H1 (cell line): ENCODE measurements around the gene HPCAL4. TPM values are rescaled to one million over a fixed set of nuclear protein-coding genes. Genes with fewer than 3 reads are reported as not detected.

Experiments used
- CTCF ChIA-PET: fragments of 300-600 bp; sonication (Branson Sonifier 250); formaldehyde crosslinking; loops from one replicate; lab custom pipeline; 2021; ENCODE audit not compliant: partially characterized antibody; lab: Charles Lee
- POLR2A ChIA-PET: fragments of 300-600 bp; sonication (Branson Sonifier 250); formaldehyde crosslinking; loops from one replicate; lab custom pipeline; 2021; ENCODE audit warnings: inconsistent platforms; ENCODE audit not compliant: partially characterized antibody; lab: Charles Lee
- DNase-seq, 2 experiments: peaks; one replicate each; pipeline versions ENCODE4 v3.0.0 to v3.0.0-alpha.2; 2010 to 2022; ENCODE audit warnings: low spot score in 2 of 2, low read depth in 1 of 2, mixed read lengths in 1 of 2
- FAIRE-seq: peaks from 2 replicates; lab custom pipeline; 2011; peaks lifted over from hg19 to GRCh38; lab: Jason Lieb, UNC
- H2AFZ ChIP-seq: 2 replicates; pipeline ENCODE4 v1.8.1; 2012; ENCODE audit warnings: low read length, inconsistent platforms
- H2AK5ac ChIP-seq: 2 replicates; pipeline ENCODE4 v1.6.1; 2013; ENCODE audit warnings: low read depth, low read length
- H2BK120ac ChIP-seq: replicated peaks from 2 replicates; pipeline ENCODE3; 2013; ENCODE audit warnings: low read depth, low read length, inconsistent platforms
- H2BK12ac ChIP-seq: 2 replicates; pipeline ENCODE4 v1.6.1; 2013; ENCODE audit warnings: low read depth, low read length
- H2BK15ac ChIP-seq: 2 replicates; pipeline ENCODE4 v1.6.1; 2013; ENCODE audit warnings: low read length
- H2BK20ac ChIP-seq: 2 replicates; pipeline ENCODE4 v1.6.1; 2013; ENCODE audit warnings: low read length
- H2BK5ac ChIP-seq: 2 replicates; pipeline ENCODE4 v1.6.1; 2013; ENCODE audit warnings: low read depth, low read length
- H3K14ac ChIP-seq: 2 replicates; pipeline ENCODE4 v1.6.1; 2013; ENCODE audit warnings: inconsistent platforms; ENCODE audit not compliant: insufficient read length
- H3K18ac ChIP-seq: 2 replicates; pipeline ENCODE4 v1.6.1; 2013; ENCODE audit warnings: low read length; ENCODE audit errors: extremely low read depth
- H3K23ac ChIP-seq: 2 replicates; pipeline ENCODE4 v1.6.1; 2013; ENCODE audit warnings: inconsistent platforms; ENCODE audit not compliant: insufficient read length
- H3K23me2 ChIP-seq: 2 replicates; pipeline ENCODE4 v1.6.1; 2013; ENCODE audit warnings: low read depth, low read length
- H3K27ac ChIP-seq: 2 replicates; pipeline ENCODE4 v1.6.1; 2011; ENCODE audit warnings: low read depth, low read length, inconsistent platforms
- H3K27me3 ChIP-seq, 4 experiments: replicated peaks in 1 of 4; 1 replicate in 1 of 4; 2 replicates in 3 of 4; pipeline versions ENCODE4 v1.6.1 to v1.8.1; 2011 to 2013; ENCODE audit warnings: low read length in 3 of 4, mild to moderate bottlenecking in 3 of 4, inconsistent platforms in 2 of 4, mixed read lengths in 2 of 4, moderate library complexity in 1 of 4; ENCODE audit not compliant: control insufficient read depth in 3 of 4, insufficient read depth in 3 of 4; ENCODE audit errors: extremely low read depth in 1 of 4
- H3K36me3 ChIP-seq, 4 experiments: 2 replicates each; pipeline versions ENCODE4 v1.6.1 to v1.8.1; 2011 to 2013; ENCODE audit warnings: mild to moderate bottlenecking in 4 of 4, low read length in 3 of 4, moderate library complexity in 2 of 4, control low read depth in 1 of 4, inconsistent platforms in 1 of 4; ENCODE audit not compliant: insufficient read depth in 4 of 4, control insufficient read depth in 2 of 4
- H3K4ac ChIP-seq: replicated peaks from 2 replicates; pipeline ENCODE3; 2013; ENCODE audit warnings: low read length, low read depth, mixed read lengths, inconsistent platforms; ENCODE audit not compliant: insufficient read length
- H3K4me1 ChIP-seq, 4 experiments: replicated peaks in 1 of 4; 1 replicate in 1 of 4; 2 replicates in 3 of 4; pipeline versions ENCODE4 v1.6.1 to v1.8.1; 2011 to 2013; ENCODE audit warnings: low read length in 3 of 4, inconsistent platforms in 2 of 4, mixed read lengths in 1 of 4; ENCODE audit not compliant: insufficient read depth in 4 of 4, control insufficient read depth in 3 of 4
- H3K4me2 ChIP-seq, 2 experiments: 2 replicates each; pipeline versions ENCODE4 v1.6.1 to v1.8.1; 2011 to 2013; ENCODE audit warnings: low read depth in 2 of 2, low read length in 2 of 2, control low read depth in 1 of 2, inconsistent platforms in 1 of 2, mild to moderate bottlenecking in 1 of 2; ENCODE audit not compliant: insufficient read depth in 1 of 2
- H3K4me3 ChIP-seq, 4 experiments: fragments of 200-600, 300-600 bp in 1 of 4; sonication (generic), shearing (Covaris generic), sonication (Bioruptor Twin) in 1 of 4; 2 replicates each; pipeline versions ENCODE4 v1.5.1 to v1.8.1; 2011 to 2016; ENCODE audit warnings: low read length in 4 of 4, low read depth in 3 of 4, control low read depth in 2 of 4, inconsistent platforms in 2 of 4, mild to moderate bottlenecking in 2 of 4, mixed read lengths in 1 of 4, moderate library complexity in 1 of 4; ENCODE audit not compliant: insufficient read depth in 2 of 4; ENCODE audit errors: extremely low read depth in 1 of 4
- H3K56ac ChIP-seq: replicated peaks from 2 replicates; pipeline ENCODE3; 2013; ENCODE audit warnings: low read depth, mild to moderate bottlenecking, mixed read lengths, low read length, inconsistent platforms; ENCODE audit not compliant: insufficient read length
- H3K79me1 ChIP-seq: 2 replicates; pipeline ENCODE4 v1.6.1; 2013; ENCODE audit warnings: low read depth, low read length, control low read depth
- H3K79me2 ChIP-seq, 2 experiments: 2 replicates each; pipeline versions ENCODE4 v1.6.1 to v1.8.1; 2012 to 2013; ENCODE audit warnings: low read length in 2 of 2, mild to moderate bottlenecking in 2 of 2, inconsistent platforms in 1 of 2; ENCODE audit not compliant: insufficient read depth in 2 of 2, control insufficient read depth in 1 of 2
- H3K9ac ChIP-seq, 4 experiments: replicated peaks in 1 of 4; 1 replicate in 1 of 4; 2 replicates in 3 of 4; pipeline versions ENCODE4 v1.6.1 to v1.8.1; 2011 to 2013; ENCODE audit warnings: low read depth in 3 of 4, low read length in 3 of 4, control low read depth in 2 of 4, mild to moderate bottlenecking in 2 of 4, moderate library complexity in 2 of 4, inconsistent platforms in 1 of 4; ENCODE audit errors: extremely low read depth in 1 of 4
- H3K9me3 ChIP-seq, 2 experiments: 2 replicates each; pipeline versions ENCODE4 v1.6.1 to v1.8.1; 2012 to 2013; ENCODE audit warnings: mild to moderate bottlenecking in 2 of 2, moderate library complexity in 2 of 2, control low read depth in 1 of 2, inconsistent platforms in 1 of 2, low read depth in 1 of 2, low read length in 1 of 2, mixed read lengths in 1 of 2; ENCODE audit not compliant: insufficient read depth in 2 of 2
- H4K20me1 ChIP-seq, 2 experiments: replicated peaks in 1 of 2; 2 replicates each; pipeline versions ENCODE3 to v1.8.1; 2011 to 2013; ENCODE audit warnings: inconsistent platforms in 2 of 2, low read length in 2 of 2, mild to moderate bottlenecking in 1 of 2; ENCODE audit not compliant: insufficient read depth in 2 of 2, control insufficient read depth in 1 of 2
- H4K5ac ChIP-seq: 2 replicates; pipeline ENCODE4 v1.6.1; 2013; ENCODE audit warnings: low read length, low read depth, mixed read lengths, inconsistent platforms; ENCODE audit not compliant: insufficient read length
- H4K8ac ChIP-seq: 2 replicates; pipeline ENCODE4 v1.8.0; 2013; ENCODE audit warnings: mild to moderate bottlenecking, moderate library complexity, low read length, inconsistent platforms; ENCODE audit not compliant: insufficient read depth; ENCODE audit errors: extremely low read depth
- H4K91ac ChIP-seq: replicated peaks from 2 replicates; pipeline ENCODE3; 2013; ENCODE audit warnings: low read length, mixed read lengths, inconsistent platforms; ENCODE audit not compliant: insufficient read length
- PHF8 ChIP-seq: fragments of 200-600 bp; sonication (generic); conservative IDR thresholded peaks from 2 replicates; pipeline ENCODE4 v1.7.1; 2012; ENCODE audit warnings: low read depth, mild to moderate bottlenecking, inconsistent platforms, low read length, moderate library complexity
- POLR2A ChIP-seq, 2 experiments: IDR thresholded peaks; 1 replicate in 1 of 2; 2 replicates in 1 of 2; pipeline ENCODE4 v1.6.1; 2011; ENCODE audit warnings: low read depth in 2 of 2, low read length in 2 of 2, mild to moderate bottlenecking in 2 of 2; ENCODE audit errors: control extremely low read depth in 1 of 2
- ZNF274 ChIP-seq: IDR thresholded peaks from 2 replicates; pipeline ENCODE4 v1.7.0; 2012; ENCODE audit warnings: low read length, borderline replicate concordance; ENCODE audit errors: extremely low read depth
- WGBS, 2 experiments: shearing (Covaris generic) in 1 of 2; methylation state at CpG; one replicate each; pipeline versions ENCODE4 v1.1.6 to v1.1.7; 2013 to 2015; ENCODE audit warnings: low lambda C conversion rate in 2 of 2, mixed read lengths in 2 of 2, inconsistent platforms in 1 of 2, low coverage in 1 of 2, missing lambda C conversion rate in 1 of 2; ENCODE audit not compliant: insufficient replicate concordance in 2 of 2, insufficient coverage in 1 of 2, insufficient read length in 1 of 2; ENCODE audit errors: extremely low coverage in 1 of 2, missing lambda C conversion rate in 1 of 2; 5-methylcytosine and 5-hydroxymethylcytosine counted together
- polyA plus RNA-seq, 7 experiments: library from polyadenylated mRNA; depleted of rRNA in 3 of 7; stranded (reverse) in 5 of 7; unstranded in 2 of 7; fragments of >200 nt in 5 of 7; fragments of 200-250 nt in 2 of 7; gene quantifications; 1 replicate in 5 of 7; 2 replicates in 1 of 7; 4 replicates in 1 of 7; pipeline versions ENCODE4 v1.2.1 to v1.2.3, GENCODE V29; 2011 to 2013; ENCODE audit warnings: missing spikeins in 2 of 7, mixed read lengths in 2 of 7
- total RNA-seq: library from RNA; stranded (reverse); fragmentation: NEBNext Ultra II Directional; extraction: Animal tissue kit (Norgen Biotek cat#: 25700); gene quantifications from 2 replicates; pipeline ENCODE4 v1.2.1, GENCODE V29; 2021

Gene HPCAL4
- total and polyA plus RNA-seq, 2 of the 8 experiments (the other 6 are each of a cell fraction or from before 2014, with no cell fraction given) = 0.54 to 0.74 TPM

DNA sequence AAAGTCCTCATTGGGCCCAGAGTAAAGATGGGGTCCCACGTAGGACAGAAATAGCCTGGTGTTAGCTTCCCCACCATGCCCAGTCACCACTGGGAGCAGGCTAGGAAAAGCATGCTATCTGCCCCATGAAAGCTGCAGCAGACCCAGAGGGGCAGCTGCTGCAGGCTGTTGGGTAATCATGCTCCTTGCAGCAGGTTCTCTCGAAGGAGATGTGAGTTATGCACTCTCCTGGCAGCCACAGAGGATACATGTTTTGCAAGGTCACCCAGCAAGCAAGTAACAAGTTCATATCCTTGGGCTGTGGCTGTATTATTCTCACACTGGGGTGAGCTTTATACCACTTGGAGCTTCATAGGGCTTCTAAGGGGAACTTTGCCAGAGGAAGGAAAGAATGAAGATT, 42.7 kb downstream of the HPCAL4 start:
- H3K79me1 ChIP-seq = no peaks in the 10 kb centered on the region
- no peak overlapping the region for H3K4me2 ChIP-seq
- no peaks in the 10 kb centered on the region for H3K23me2 ChIP-seq
- H2BK15ac ChIP-seq = no peak overlapping the region
- no peak overlapping the region for H3K18ac ChIP-seq
- no peak overlapping the region for H2BK20ac ChIP-seq
- no peaks in the 10 kb centered on the region for H4K20me1 ChIP-seq
- no peak overlapping the region for H3K4me3 ChIP-seq
- 62% methylated on average over 2 of the region's 2 CpGs; no CpG with 5 or more reads in 1 of the 2 experiments for WGBS, 2 experiments
- H3K4me1 ChIP-seq = peaks cover 0 to 6% (median 5%) of the 10 kb centered on the region in 4 experiments; a peak in 6 of 7 replicates
- no peaks in the 10 kb centered on the region for H3K79me2 ChIP-seq
- H3K14ac ChIP-seq = no peak overlapping the region
- ChIA-PET CTCF (interaction anchor here (0.8 to 17.8 kb wide), 11 partner anchors 10 to 73 kb away, joined by 4 to 469 read pairs (median 6); partner anchors contain the start of gene HEYL), POLR2A (no interaction called here)
- H2BK120ac ChIP-seq = no peak overlapping the region
- no peak overlapping the region for H2BK5ac ChIP-seq
- no peak overlapping the region for H4K5ac ChIP-seq
- DNase-seq = no peak
- H3K9me3 ChIP-seq = no peaks in the 10 kb centered on the region
- no peak overlapping the region for H3K9ac ChIP-seq
- no peak overlapping the region for H4K8ac ChIP-seq
- no peak overlapping the region for H3K4ac ChIP-seq
- no peaks in the 10 kb centered on the region for H3K36me3 ChIP-seq
- FAIRE-seq = no peak
- H2BK12ac ChIP-seq = no peak overlapping the region
- no peak overlapping the region for H4K91ac ChIP-seq
- H3K27me3 ChIP-seq = peaks cover 0 to 5% (median 1%) of the 10 kb centered on the region in 4 experiments; a peak in 2 of 7 replicates
- H3K23ac ChIP-seq = no peak overlapping the region
- no peak overlapping the region for H3K27ac ChIP-seq
- no peak overlapping the region for H2AK5ac ChIP-seq
- H2AFZ ChIP-seq = no peak overlapping the region
- no peak overlapping the region for H3K56ac ChIP-seq
- TF ChIP-seq ZNF274 (no peak), PHF8 (no peak), POLR2A (IDR thresholded peaks at IDR 0.05; ENCODE audit: control extremely low read depth in 1 of 2, low read depth in 2 of 2, low read length in 2 of 2) (no peak)
